Glutamatergic neuron (in vitro differentiated cells): ENCODE results near the gene PPP1R17. TPM values are rescaled to one million over a fixed set of nuclear protein-coding genes. Genes with fewer than 3 reads are reported as not detected.

ENCODE experiments used
- DNase-seq: peaks from one replicate; pipeline ENCODE4 v3.0.0; 2022
- H3K27ac Mint-ChIP-seq: one replicate; pipeline ENCODE4 v1.8.0; 2020; ENCODE audit warnings: mild to moderate bottlenecking, mixed read lengths, inconsistent platforms; ENCODE audit not compliant: unreplicated experiment
- H3K27me3 Mint-ChIP-seq: one replicate; pipeline ENCODE4 v1.8.0; 2020; ENCODE audit warnings: mild to moderate bottlenecking, moderate library complexity, mixed read lengths, inconsistent platforms; ENCODE audit not compliant: unreplicated experiment
- H3K36me3 Mint-ChIP-seq: one replicate; pipeline ENCODE4 v1.8.0; 2020; ENCODE audit warnings: mild to moderate bottlenecking, mixed read lengths, inconsistent platforms; ENCODE audit not compliant: unreplicated experiment
- H3K4me1 Mint-ChIP-seq: one replicate; pipeline ENCODE4 v1.8.0; 2020; ENCODE audit warnings: mild to moderate bottlenecking, low read depth, mixed read lengths, inconsistent platforms; ENCODE audit not compliant: unreplicated experiment
- H3K4me3 Mint-ChIP-seq: one replicate; pipeline ENCODE4 v1.8.0; 2020; ENCODE audit warnings: mild to moderate bottlenecking, mixed read lengths, inconsistent platforms; ENCODE audit not compliant: unreplicated experiment
- H3K9me3 Mint-ChIP-seq: one replicate; pipeline ENCODE4 v1.8.0; 2020; ENCODE audit warnings: mild to moderate bottlenecking, moderate library complexity, mixed read lengths, inconsistent platforms; ENCODE audit not compliant: unreplicated experiment
- total RNA-seq: library from RNA; stranded (reverse); fragmentation: NEBNext Ultra II Directional; extraction: Animal tissue kit (Norgen Biotek cat#: 25700); gene quantifications from one replicate; pipeline ENCODE4 v1.2.1, GENCODE V29; 2021; ENCODE audit not compliant: unreplicated experiment
- TF ChIP-seq, protein P1 (sequence below): fragments of 200-600 bp; sonication (generic); IDR thresholded peaks from one replicate; pipeline ENCODE4 v1.5.0; 2021; ENCODE audit not compliant: partially characterized antibody, unreplicated experiment

Gene PPP1R17
- total RNA-seq, 1 donor from 2014 or later = 657 TPM

DNA sequence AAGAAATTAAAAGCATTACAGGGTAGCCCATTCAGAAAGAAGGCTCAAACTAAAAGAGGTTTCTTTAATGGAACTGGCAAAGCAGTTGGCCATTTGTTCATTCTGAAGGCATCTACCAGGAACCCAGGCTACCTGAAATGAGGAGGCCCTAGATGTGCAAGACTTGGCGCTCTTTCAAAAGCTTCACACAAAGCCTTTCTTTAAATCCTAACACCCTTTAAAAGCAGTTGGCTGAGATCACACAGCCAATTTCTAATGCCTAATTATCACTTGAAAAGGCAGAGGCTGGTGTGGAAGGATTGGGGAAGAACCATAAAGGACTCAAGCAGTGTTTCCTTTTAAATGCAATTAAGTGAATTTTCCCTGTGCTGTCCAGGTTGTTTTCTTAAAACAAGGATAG lies 23.2 kb downstream of the PPP1R17 start:
- TF ChIP-seq, protein P1, sequence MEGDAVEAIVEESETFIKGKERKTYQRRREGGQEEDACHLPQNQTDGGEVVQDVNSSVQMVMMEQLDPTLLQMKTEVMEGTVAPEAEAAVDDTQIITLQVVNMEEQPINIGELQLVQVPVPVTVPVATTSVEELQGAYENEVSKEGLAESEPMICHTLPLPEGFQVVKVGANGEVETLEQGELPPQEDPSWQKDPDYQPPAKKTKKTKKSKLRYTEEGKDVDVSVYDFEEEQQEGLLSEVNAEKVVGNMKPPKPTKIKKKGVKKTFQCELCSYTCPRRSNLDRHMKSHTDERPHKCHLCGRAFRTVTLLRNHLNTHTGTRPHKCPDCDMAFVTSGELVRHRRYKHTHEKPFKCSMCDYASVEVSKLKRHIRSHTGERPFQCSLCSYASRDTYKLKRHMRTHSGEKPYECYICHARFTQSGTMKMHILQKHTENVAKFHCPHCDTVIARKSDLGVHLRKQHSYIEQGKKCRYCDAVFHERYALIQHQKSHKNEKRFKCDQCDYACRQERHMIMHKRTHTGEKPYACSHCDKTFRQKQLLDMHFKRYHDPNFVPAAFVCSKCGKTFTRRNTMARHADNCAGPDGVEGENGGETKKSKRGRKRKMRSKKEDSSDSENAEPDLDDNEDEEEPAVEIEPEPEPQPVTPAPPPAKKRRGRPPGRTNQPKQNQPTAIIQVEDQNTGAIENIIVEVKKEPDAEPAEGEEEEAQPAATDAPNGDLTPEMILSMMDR = no peak
- Mint-ChIP-seq H3K9me3 (peaks cover 32% of the 10 kb centered on the region), H3K27me3 (peaks cover 17% of the 10 kb centered on the region), H3K36me3 (peaks cover 20% of the 10 kb centered on the region), H3K27ac (no peak overlapping the region), H3K4me1 (peaks cover 9% of the 10 kb centered on the region), H3K4me3 (no peak overlapping the region)
- no peak for DNase-seq

DNA sequence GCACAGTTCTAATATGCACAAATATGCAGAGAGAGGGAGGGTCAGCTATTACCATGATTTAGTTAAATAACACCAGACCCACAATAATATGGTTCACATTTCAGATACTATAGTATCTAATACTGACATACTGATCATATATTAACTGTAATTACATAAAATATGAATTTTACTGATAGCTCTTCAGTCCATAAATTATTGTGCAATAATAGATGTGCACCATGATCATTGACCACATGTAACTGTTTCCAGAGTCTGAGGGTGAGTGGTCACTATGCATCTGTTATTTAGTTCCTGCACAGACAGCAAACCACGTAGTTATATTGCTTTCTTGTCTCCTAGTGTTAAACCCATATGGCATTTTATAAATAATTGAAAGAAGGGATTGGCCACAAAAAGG lies 29.3 kb downstream of the PPP1R17 start:
- Mint-ChIP-seq H3K36me3 (peaks cover 16% of the 10 kb centered on the region), H3K9me3 (peaks cover 24% of the 10 kb centered on the region), H3K27ac (no peak overlapping the region), H3K4me3 (no peak overlapping the region), H3K4me1 (no peaks in the 10 kb centered on the region), H3K27me3 (peaks cover 16% of the 10 kb centered on the region)
- DNase-seq = no peak
- TF ChIP-seq, protein P1 = no peak

DNA sequence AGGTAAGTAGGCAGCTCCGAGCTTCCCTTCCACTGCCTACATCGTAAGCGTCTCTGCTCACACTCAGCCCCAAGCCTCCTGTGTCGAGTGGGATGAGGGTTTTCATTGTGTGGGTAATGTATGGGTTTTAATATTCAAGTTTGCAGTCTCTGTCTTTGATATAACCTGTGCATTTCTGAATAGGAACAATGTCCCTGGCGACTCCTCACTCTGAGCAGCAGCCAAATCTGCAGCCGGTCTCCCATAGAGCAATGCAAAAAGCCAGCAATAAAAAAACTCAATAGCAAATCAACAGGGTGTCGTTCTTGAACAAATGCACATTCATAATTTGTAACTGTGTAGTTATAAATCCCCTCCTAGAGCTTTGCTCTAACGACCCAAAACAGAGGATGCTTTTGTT lies 33.4 kb downstream of the PPP1R17 start:
- TF ChIP-seq, protein P1 = no peak
- peaks cover 4% of the 10 kb centered on the region for H3K27me3 Mint-ChIP-seq
- H3K36me3 Mint-ChIP-seq = no peaks in the 10 kb centered on the region
- no peak overlapping the region for H3K4me3 Mint-ChIP-seq
- H3K4me1 Mint-ChIP-seq = no peaks in the 10 kb centered on the region
- H3K9me3 Mint-ChIP-seq = peaks cover 2% of the 10 kb centered on the region
- no peak for DNase-seq
- no peak overlapping the region for H3K27ac Mint-ChIP-seq

DNA sequence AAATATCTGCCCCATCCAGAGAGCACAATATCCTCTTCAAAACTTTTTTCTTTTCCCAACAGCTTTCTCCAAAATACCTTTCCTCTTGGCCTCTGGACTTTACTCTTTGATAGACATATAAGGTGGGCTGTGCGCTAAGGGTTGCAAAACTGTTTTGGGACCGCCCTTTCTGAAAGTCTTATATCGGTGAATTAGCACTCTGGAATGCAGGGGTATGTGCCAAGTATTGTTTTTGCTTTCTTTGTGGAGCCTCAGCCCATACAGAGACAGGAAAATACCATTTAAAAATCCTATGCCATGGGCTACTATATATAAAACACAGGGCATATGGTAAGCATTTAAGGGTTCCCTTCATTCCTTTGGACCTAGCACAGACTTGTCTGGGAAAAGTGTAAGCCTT lies 37.7 kb downstream of the PPP1R17 start:
- Mint-ChIP-seq H3K4me3 (no peak overlapping the region), H3K27me3 (no peaks in the 10 kb centered on the region), H3K4me1 (no peaks in the 10 kb centered on the region), H3K9me3 (no peaks in the 10 kb centered on the region), H3K27ac (no peak overlapping the region), H3K36me3 (no peaks in the 10 kb centered on the region)
- DNase-seq = no peak
- TF ChIP-seq, protein P1 = no peak

DNA sequence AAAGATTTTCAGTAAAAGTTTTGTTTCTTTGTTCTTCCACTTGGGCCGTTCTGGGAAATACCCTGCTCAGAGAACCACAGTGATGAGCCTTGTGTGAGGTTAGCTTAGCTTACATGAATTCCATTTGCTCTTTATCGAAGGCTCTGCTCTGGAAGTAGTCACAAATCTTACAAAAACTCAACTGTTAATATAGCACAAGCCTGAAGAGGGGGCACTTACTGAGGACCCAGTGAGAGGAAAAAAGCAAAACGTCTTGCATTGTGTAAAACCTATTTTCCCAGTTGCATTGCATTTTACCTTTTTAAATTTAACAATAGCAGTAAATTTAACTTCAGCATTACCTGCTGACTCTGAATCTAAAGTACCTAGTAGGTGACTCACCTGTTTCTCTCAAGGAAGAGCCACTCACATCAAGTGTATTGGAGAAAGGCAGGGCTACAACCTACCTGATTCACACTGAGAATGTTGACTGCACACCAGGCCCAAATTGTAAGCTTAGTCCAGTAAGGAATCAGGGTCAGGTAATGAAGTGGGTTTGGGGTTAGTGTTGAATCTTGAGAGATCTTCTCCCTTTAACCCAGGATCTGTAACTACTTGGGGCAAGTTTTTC lies 42.3 kb downstream of the PPP1R17 start:
- Mint-ChIP-seq H3K36me3 (no peaks in the 10 kb centered on the region), H3K4me1 (peaks cover 14% of the 10 kb centered on the region), H3K9me3 (peaks cover 2% of the 10 kb centered on the region), H3K4me3 (no peak overlapping the region), H3K27me3 (peaks cover 3% of the 10 kb centered on the region), H3K27ac (no peak overlapping the region)
- TF ChIP-seq, protein P1 = peak; percentile 19
- DNase-seq = no peak
